NCI-H446 (cell line): ENCODE data around the gene ARMC3.
"Not testable (repeated sequence)": the region's sequence is repeated elsewhere in the genome, so short reads cannot be mapped to it uniquely, and the experiment has no call there.

Experiments used
- DNase-seq, 2 experiments: peaks; one replicate each; lab custom pipeline; 2025; lab: John Stamatoyannopoulos, UW

ARMC3 gene

DNA sequence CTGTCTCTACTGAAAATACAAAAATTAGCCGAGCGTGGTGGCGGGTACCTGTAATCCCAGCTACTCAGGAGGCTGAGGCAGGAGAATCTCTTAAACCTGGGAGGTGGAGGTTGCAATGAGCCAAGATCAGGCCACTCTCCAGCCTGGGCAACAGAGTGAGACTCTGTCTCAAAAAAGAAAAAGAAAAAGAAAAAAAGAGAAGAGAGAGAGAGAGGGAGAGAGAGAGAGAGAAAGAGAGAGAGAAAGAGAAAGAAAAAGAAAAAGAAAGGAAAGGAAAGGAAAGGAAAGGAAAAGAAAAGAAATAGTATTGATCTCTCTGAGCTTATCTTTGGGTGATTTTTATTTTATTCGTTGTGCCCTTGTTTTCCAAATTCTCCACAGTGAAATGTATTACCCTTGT is 1.2 kb downstream of the ARMC3 start:
- not testable (repeated sequence) for DNase-seq

DNA sequence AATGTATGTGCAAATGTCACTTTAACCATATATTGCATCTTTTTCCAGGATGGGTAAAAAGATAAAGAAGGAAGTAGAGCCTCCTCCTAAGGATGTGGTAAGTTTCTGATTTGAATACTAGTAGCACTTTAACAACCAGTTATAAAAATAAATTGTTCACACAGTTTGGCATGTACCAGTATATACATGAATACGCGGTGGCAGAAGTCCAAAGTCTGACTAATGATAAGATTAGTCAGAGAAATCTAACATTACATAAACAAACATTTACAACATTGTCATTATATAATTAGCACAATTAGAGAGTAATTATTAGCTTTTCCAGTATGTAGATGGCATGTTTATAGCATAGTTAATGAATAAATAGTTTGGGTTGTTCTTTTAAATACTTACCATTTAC is 4.1 kb downstream of the ARMC3 start:
- peak; percentile 2 to 31 for DNase-seq

DNA sequence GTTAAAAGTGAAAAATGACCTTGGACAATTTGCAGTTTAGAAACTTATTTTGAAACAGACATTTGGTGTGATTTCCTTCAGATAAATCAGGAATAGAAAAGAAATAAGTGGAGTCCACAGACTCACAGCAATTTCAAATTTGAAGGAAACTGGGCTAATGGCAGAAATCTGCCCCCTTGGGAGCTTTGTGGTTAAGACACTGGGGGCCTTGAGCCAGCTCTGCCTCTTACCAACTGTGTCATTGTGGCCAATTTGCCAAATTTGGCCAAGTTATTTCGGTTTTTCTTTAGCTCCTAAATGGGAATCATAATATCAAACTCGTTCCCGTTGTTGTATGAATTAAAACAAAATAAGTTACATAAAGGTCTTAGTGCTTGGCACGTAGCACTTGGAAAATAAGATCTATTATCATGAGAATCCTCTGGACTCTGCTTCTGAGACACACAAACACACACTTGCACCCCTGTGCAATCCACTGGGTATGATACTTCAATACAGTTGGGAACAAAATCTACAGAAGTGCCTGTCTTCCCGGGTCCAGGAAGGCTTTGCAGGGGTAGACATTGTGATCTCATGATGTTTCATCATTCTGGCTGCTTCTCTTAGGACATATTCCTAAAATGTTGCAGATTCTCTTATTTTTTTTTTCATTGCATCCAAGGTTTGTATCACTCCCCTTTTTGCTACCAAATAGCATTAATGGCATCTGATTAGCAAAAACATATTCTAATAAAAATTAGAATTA is 4.9 kb downstream of the ARMC3 start:
- DNase-seq = peak in 1 of 2 experiments; percentile 18

DNA sequence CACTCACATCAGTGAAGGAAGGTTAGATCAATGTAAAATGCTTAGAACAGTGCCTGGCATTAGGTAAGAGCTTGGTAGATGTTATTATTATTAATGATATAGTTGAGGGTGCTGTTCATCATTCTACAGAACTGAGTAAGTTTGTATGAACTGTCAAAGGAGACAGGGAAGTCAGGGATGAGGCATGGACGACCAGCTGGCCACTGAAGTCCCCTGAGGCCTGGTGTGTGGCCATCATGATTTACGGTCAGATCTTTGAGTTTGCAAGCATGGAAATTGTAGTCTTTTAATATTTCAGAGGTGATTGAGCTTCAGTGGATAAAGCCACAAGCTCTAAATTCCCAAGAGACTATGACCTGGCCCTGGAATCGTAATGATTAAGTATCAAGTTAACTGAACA is 6.9 kb downstream of the ARMC3 start:
- DNase-seq = no peak

DNA sequence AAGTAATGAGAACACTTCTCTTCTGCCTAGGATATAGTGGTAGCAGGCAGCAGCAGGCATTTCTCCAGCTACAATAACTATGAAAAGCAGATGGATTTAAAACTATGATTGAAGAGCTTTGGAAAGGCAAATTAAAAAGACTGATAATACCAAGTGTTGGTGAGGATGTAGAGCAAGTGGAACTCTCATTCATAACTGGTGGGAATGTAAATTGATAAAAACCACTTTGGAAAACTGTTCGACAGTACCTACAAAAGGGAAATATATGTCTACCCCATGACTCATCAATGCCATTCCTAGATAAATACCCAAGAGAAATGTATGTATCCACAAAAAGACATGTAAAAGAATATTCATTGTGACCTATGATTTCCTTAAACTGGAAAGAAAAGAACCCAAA is 14.6 kb downstream of the ARMC3 start:
- DNase-seq = no peak

DNA sequence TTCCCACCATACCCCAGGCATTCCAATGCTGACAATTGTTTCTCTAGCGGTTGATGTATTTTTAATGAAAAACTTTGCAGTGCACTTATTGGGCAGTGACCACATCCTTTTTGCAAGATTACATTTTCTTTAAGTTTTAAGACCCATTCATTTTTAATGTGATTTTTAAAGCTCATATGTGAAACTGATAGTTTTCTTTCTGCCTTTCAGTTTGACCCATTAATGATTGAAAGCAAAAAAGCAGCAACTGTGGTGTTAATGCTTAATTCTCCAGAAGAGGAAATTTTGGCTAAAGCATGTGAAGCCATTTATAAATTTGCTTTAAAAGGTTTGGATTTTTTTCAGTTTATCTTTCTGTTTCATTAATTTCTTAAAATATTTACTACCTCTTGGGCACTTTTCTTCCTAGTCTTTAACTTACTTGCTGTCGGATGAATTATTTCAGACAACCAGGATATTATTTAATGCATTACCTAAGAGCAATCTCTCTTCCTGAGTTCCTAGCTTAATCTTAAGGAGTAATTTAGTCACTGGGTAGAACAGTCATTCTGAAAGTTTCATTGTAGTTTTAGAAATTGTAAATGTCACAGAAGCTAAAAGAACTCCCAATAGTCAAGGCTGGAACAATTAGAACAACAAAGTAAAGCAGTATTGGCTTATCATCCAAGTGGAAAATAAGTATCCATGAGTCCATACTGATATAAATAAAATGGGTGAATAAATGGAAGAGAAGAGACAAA is 18.3 kb downstream of the ARMC3 start:
- no peak for DNase-seq

DNA sequence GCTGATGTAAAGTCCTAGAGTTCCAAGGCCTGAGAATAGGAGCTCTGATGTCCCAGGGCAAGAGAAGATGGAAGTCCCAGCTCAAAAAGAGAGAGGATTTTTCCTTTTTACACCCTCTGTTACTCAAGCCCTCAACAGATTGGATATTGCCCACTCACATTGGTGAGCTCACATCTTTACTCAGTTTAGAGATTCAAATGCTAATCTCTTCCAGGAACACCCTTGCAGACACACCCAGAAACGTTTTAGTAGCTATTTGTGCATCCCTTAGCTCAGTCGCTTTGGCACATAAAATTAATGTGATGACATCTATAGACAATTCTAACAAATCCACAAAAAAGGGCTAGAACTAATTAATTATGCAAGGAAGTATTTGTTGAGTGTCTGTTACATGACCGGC is 27.1 kb downstream of the ARMC3 start:
- DNase-seq = no peak

DNA sequence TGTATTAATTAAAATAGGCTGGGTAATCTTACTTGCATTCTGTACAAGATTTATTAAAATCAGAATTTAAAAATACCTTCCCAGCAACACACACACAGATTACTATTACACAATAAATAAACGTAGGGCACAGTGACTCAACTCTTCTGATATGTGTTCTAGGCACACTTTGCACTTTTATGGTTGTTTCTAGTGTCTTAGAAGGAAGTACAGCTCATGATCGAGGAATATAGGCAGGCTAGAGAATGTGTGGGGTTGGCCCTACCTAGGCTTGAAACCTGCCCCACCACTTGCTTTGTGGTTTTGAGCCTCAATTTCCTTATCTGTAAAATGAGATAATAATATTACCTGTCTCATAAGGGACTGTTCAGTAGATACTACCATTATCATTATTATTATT is 30.5 kb downstream of the ARMC3 start:
- DNase-seq = no peak

DNA sequence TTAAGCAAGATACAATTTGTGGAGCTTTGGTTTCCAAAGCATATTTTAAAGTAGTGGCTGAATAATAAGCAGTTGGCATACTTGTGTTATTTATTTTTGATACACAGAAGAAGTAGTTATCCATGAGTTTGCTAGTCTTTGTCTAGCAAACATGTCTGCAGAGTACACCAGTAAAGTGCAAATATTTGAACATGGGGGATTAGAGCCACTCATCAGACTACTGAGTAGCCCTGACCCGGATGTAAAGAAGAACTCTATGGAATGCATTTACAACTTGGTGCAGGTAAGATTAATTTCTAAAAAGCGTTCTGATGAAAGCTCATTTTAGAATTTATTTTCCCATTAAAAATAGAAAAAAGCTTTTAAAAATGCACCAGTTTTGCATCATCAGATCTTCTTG is 31.4 kb downstream of the ARMC3 start:
- no peak for DNase-seq

DNA sequence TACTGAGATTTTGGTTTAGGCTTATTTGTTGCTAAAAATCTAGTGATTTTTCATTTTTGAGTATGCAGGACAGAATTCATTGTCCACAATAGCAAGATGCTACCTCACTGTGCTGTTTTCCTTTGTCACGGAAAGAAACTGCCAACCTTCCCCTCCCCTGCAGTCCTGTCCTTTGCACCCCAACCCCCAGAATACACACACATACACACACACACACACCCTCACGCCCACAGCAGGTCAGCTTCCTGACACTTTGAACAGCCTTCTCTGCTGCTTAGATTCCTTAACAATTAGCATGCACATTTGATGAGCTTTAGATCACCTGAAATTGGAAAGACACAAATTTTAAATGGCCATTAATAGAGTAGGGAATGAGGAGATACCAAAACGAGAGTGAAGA is 32.1 kb downstream of the ARMC3 start:
- DNase-seq = no peak

DNA sequence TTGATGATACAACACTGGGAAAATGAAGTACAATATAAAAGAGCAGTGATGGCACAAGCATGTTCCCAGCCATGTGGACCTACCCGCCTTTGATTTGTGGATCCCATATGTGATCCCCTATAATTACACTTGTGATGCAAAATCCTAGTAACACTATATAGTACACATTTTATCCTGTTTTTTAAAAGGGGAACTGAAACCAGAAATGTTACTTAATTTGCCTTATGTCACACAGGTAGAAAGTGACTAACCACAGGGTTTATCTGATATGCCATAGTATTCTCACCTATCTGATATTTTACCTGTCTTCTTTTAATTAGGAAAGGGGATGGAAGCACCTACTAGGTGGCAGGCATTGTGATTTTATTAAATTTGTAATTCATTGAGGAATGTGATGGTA is 35.0 kb downstream of the ARMC3 start:
- DNase-seq = no peak

DNA sequence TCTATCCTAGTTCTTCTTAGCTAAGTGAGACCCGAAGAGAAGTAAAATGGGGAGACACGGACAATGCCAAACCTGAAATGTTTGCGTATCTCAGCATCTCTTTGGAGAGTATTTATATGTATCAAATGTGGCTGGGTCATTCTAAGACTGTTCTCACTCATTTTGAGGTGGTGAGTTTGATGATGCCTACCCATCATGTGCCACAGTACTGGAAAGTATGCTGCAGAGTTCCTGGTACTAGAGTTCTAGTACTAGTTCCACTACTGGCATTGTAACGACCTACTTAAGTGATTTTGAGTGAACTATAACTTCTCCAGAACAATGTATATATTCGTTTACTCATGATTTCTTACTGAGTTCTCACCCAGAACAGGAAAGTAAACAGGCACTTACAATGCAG is 41.9 kb downstream of the ARMC3 start:
- no peak for DNase-seq

DNA sequence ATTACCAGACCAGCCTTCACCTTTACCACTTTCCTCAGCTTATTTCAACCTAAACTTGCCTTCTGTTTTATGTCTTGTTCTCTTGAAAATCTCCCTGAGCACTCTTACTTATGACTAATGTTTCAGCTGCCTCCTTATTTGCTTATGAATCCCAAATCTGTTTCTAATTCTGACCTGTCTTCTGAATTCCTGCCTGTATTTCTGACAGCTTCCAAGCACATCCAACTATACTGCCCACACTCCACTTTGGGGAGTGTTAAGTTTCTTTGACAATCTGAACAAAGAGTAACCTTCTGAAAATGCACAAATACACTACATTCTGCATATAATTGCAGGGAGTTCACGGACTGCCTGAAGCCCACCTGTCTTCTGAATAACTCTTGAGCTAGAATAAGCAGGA is 48.7 kb downstream of the ARMC3 start:
- no peak for DNase-seq

DNA sequence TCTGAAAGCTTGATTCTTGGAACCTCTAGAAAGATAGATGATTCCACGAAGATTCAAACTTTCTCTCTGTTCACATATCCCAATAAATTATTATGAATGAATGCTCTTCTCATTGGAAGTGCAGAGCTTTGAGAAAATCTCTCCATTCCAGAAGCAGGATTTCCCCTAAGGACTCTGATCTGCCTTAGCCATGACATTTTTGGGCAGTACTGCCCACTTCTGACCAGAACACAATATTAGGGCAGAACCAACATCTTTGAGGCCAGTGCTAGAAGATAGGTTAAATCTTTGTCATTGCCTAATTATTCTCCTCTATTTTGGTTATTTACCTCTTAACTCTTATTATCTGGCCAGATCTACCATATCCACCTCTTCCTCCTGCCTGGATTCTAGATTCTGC is 49.9 kb downstream of the ARMC3 start:
- no peak for DNase-seq

DNA sequence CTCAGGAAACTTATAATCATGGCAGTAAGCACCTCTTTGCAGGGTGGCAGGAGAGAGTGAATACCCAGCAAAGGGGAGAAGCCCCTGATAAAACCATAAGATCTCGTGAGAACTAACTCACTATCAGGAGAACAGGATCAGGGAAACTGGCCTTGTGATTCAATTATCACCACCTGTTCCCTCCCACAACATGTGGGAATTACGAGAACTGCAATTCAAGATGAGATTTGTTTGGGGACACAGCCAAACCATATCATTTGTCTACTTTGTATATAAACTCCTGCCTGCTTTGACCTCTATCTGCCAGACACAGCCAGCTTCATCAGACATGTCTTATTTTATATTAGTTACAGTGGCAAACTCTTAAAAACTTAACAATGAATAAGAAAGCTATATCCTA is 50.4 kb downstream of the ARMC3 start:
- DNase-seq = no peak

DNA sequence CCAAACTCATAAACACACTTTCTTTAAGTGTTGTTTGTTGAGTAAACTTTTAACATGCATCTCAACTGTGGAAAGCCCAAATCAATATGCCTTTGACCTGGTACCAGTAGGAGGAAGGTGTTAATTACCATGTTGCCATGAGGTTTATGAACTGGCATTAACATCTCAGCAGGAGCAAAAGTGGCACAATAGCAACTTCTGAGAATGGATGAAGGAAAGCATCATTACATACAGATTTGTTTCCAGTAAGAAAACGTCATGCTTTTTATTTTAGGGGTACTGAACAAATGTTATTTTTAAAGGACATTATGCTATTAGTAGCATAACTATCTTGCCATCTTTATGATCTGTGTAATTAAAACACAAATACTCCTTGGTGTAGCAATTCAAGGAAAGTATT is 51.1 kb downstream of the ARMC3 start:
- no peak for DNase-seq

DNA sequence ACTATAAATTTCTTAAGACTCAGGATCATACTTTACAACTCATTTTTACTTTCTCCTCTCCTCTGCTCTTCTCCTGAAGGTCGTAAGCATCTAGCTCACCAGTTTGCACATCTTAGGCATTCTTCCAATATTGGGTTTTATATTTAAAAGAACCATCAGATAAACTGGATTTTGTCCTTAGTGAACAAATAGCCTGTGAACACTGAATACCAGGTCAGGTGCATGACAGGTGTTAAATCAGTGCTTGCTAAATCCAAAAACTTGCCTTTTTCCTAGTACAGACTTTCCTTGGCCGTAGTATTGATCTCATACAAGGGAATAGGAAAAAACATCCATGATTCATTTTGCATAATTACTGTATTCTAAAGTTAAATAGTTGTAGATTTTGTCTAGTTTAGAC is 53.0 kb downstream of the ARMC3 start:
- DNase-seq = no peak

DNA sequence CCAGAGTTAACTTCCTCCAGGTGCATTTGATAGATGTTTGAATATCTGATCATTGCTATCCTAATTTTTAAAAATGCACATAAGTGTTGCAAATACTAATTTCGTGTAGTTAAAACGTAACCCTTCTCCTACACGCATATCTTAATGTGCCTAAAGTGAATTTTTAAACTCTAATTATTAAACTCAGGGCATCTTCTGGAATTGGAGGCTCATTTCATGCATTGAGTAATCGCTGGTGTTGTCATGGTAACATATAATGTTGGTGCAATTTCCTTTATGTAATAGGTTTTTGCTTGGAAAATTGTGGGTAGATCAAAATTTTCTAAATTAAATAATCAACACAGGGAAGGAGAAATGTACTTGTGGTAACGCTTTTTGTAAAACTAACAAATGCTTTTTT is 56.2 kb downstream of the ARMC3 start:
- no peak for DNase-seq

DNA sequence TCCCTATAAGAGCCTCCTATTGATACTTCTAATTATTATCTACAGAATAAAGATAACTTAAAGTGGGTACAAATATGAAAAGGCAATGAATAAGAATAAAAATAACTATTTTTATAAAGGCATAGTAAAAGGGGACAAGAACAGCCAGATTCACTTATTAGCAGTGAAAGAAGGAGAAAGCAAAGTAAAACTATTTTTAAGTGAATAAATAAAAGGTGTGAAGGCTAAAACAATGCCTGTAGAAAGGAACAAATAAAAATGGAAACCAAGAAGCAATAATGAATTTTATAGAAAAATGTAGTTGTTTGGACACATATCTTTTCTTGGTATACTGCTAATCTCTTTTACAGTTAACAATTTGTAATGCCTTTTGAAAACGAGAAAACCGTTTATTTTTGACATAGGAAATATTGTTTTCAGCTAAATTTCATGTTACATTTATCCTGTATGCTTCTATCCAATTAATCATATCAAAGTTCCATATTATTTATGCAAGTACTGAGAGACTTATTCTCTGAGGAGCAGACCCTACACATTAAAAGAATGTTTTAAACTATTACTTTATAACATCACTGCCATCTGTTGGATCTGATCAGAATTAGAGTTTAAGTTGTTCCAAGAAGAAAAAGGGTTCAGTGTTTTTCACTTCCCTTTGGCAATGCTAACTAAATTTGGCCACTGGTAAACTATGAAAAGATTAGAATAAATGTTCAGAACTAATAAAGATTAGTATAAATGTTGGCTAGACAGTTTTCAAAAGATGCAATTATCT is 59.1 kb downstream of the ARMC3 start:
- DNase-seq = peak in 1 of 2 experiments; percentile 39

DNA sequence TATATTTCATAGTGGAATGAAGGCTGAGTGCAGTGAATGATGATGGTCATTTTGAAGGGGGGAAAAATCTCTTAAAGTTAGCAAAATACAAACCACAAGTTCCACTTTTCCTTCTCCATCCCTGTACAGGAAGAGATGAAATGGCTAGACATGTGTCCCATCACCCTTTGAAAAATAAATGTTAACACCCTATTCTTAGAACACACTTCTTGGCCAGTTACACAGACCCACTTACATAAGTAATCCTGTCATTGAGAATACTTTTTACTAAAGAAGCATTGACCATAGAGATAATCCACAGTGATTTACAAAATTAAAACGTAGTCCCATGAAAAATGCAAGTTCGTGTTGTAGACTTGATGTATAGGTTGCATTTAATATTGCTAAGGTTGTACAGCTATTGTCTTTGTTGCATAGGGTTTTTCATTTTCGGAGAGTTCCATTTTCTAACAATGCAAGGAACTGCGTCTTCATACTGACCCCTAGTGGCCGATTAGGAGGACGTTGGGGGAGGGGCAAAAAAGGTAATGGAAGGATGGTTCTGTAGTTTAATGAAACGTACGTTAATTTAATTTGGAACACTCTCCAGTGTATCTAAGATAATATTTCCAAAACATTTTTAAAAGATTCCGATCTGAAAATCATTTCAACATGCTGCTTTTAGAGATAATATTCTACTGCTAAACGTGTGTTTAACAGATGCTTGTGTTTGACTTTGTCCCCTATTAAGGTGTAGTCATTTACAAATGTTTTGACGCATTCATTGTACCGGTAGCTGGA is 60.9 kb downstream of the ARMC3 start:
- peak; percentile 51 to 77 for DNase-seq

DNA sequence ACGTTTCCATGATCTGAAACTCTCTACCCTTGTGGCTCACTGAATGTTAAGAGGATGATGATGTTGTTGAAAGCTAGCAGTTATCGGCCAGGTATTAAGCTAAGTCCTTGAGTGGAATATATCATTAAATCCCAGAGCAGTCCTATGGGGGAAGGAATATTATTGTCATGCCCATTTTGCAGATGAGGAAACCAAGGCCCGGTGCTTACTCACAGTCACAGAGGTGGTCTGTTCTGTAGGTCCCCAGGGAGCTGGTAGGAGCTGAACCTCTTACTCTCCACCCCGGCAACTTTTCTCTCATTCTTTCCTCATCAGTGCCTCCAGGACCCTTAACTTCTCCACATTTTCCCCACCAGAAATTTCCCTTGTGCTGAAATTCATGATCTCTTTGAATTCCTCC is 62.6 kb downstream of the ARMC3 start:
- DNase-seq = no peak

DNA sequence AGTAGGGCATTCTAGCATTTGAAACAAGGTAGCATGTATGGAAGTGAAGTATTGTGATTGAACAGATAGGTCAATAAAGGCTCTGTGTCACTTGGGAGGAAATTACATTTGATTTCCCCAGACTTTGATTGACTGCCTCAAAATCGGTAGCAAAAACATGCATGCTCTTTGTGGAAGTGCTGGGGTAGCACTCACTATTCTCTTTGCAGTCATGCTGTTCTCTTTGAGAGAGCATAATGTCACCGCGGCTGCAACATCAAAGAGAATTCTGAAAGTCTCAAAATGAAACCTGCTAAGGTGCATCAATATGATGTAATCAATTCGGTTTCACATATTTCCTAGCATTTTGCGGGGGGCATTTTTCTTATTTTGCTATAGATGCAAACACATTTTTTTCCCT is 64.2 kb downstream of the ARMC3 start:
- no peak for DNase-seq
